ENCODE data around the gene SLC9A4. TPM values are rescaled to one million over a fixed set of nuclear protein-coding genes. Genes with fewer than 3 reads are reported as not detected.

SLC9A4 gene, protein sequence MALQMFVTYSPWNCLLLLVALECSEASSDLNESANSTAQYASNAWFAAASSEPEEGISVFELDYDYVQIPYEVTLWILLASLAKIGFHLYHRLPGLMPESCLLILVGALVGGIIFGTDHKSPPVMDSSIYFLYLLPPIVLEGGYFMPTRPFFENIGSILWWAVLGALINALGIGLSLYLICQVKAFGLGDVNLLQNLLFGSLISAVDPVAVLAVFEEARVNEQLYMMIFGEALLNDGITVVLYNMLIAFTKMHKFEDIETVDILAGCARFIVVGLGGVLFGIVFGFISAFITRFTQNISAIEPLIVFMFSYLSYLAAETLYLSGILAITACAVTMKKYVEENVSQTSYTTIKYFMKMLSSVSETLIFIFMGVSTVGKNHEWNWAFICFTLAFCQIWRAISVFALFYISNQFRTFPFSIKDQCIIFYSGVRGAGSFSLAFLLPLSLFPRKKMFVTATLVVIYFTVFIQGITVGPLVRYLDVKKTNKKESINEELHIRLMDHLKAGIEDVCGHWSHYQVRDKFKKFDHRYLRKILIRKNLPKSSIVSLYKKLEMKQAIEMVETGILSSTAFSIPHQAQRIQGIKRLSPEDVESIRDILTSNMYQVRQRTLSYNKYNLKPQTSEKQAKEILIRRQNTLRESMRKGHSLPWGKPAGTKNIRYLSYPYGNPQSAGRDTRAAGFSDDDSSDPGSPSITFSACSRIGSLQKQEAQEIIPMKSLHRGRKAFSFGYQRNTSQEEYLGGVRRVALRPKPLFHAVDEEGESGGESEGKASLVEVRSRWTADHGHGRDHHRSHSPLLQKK
- polyA plus RNA-seq (2011; rRNA removed) (not detected in 2 replicates), polyA minus RNA-seq (2011; rRNA and poly(A)+ RNA removed) (not detected in 2 replicates)

DNA sequence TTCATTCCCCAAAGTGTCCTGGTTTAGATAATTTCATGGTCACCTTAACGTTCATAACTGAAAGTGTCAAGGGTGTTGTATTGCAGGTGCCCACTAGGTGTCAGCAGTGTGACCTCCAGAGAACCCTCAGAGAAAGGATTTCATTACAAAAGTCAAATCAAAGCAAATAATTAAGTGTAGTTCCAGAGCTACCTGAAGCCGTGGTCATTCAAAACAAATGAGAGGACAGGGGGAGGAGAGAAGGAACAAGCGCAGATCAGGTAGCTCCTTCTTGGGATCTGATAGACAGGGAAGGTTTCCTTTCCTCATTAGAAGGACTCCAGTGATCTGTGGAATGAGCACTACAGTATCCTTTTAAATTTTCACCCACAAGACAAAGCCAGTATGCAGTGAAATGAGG is at the start of gene SLC9A4:
Gene SLC9A4, plus strand, starts transcription at position 207 of the 400 bp plus-strand sequence. CDS start 534 bp downstream, outside the sequence.
- DNase-seq (ENCODE audit: low read depth, low spot score) = no peak
- ChIA-PET POLR2A (no interaction called here), CTCF (interaction anchor here (0.5 to 6.4 kb wide), 50 partner anchors 9 to 1690 kb away, joined by 3 to 237 read pairs (median 4); no protein-coding TSS in a partner anchor)

DNA sequence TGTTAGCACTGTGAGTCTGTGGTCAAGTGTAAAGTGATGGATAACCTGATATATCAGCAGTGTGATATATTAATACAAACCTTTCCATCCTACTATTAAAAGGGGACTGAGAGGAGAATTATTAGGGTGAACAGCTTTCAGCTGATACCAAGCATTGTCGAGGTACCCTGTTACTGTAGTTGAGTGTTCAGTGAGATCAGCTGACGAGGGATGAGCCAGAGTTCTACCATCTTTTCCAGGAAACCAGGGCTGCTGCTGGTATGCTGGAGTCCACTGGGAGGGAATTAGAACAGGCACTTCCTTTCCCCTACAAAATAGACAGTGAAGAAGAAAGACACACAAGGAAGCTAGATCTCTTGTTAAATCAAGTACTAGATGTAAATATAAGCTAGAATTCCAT is 49.7 kb upstream of the SLC9A4 start:
- POLR2A ChIA-PET = no interaction called here
- no peak for DNase-seq (ENCODE audit: low read depth, low spot score)
- H3K9me3 ChIP-seq (ENCODE audit: control insufficient read depth, insufficient read depth, low read length) = no peaks in the 10 kb centered on the region
- H3K4me3 ChIP-seq (ENCODE audit: low read depth, low read length) = no peak overlapping the region
- H3K27me3 ChIP-seq (ENCODE audit: control insufficient read depth, insufficient read depth, low read length) = peaks cover 9% of the 10 kb centered on the region
- CTCF ChIA-PET = interaction anchor here (0.6 kb wide), 1 partner anchor 82 kb away, joined by 3 read pairs; no protein-coding TSS in a partner anchor
- TF ChIP-seq, protein P1, sequence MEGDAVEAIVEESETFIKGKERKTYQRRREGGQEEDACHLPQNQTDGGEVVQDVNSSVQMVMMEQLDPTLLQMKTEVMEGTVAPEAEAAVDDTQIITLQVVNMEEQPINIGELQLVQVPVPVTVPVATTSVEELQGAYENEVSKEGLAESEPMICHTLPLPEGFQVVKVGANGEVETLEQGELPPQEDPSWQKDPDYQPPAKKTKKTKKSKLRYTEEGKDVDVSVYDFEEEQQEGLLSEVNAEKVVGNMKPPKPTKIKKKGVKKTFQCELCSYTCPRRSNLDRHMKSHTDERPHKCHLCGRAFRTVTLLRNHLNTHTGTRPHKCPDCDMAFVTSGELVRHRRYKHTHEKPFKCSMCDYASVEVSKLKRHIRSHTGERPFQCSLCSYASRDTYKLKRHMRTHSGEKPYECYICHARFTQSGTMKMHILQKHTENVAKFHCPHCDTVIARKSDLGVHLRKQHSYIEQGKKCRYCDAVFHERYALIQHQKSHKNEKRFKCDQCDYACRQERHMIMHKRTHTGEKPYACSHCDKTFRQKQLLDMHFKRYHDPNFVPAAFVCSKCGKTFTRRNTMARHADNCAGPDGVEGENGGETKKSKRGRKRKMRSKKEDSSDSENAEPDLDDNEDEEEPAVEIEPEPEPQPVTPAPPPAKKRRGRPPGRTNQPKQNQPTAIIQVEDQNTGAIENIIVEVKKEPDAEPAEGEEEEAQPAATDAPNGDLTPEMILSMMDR (IDR thresholded peaks at IDR 0.05; ENCODE audit: low read depth, low read length) = no peak
- no peak overlapping the region for H3K27ac ChIP-seq (ENCODE audit: low read depth, low read length)

More for the DNA sequence above, at the start of gene SLC9A4:
- TF ChIP-seq, protein P1 (IDR thresholded peaks at IDR 0.05; ENCODE audit: low read depth, low read length) = peak; percentile 87
- no peak within 1 kb of the TSS for H3K4me3 ChIP-seq (ENCODE audit: low read depth, low read length)
- H3K9me3 ChIP-seq (ENCODE audit: control insufficient read depth, insufficient read depth, low read length) = no peaks in the 10 kb centered on the region
- H3K27me3 ChIP-seq (ENCODE audit: control insufficient read depth, insufficient read depth, low read length) = peaks cover 22% of the 10 kb centered on the region
- no peak within 1 kb of the TSS for H3K27ac ChIP-seq (ENCODE audit: low read depth, low read length)

DNA sequence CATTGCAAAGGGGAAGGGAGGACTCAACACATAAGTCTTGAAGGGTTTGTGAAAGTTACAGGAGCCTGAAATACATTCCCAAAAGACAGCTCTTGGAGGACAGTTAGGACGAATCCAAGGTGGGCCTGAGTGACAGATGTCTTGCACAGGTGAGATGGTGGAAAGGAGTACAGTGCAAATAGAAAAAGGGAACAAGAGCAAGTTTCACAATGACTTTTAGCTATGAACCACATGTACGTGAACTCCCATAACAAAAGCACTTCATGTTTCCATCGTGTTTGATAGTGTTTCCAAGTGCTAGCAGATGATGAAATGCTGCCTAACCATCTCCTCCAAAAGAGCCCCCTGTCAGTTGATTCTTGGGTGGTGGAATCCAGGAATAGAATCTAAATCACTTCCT is 48.3 kb upstream of the SLC9A4 start:
- H3K27me3 ChIP-seq (ENCODE audit: control insufficient read depth, insufficient read depth, low read length) = peaks cover 9% of the 10 kb centered on the region
- CTCF ChIA-PET = interaction anchor here (1.3 kb wide), 1 partner anchor 19 kb away, joined by 4 read pairs; no protein-coding TSS in a partner anchor

DNA sequence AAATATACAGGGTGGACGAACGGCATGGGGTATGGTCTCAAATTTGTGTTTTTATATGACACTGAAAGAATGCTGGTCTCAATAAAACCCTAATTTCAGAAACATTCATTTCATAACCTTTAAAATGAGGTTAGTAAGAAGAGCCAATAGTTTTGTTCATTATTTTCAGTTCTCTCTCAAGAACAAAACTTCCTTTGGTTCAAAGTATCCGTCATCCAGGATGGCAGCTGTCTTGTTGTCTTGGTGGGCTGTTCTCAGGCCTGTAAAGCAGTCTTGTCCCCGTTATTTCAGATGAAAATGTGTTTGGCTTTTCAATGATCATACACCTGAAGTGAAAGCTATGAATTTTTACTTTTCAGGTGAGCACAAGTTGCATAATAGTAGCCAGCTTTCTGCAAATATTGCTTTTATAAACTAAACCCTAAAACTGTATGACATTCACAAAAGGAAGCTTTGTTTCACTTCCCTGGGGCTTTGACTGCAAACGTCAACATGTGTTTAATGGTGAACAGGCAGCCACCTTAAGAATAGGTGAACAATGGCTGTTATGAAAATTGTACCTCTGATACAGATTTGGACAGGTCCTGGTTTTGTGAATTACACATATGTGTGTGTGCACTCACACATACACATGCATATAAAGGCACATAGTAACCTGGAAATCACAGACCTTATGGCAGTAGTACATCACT is 47.4 kb upstream of the SLC9A4 start:
- no peak for DNase-seq (ENCODE audit: low read depth, low spot score)
- H3K4me3 ChIP-seq (ENCODE audit: low read depth, low read length) = no peak overlapping the region
- ChIA-PET POLR2A (no interaction called here), CTCF (interaction anchor here (0.6 to 1.3 kb wide), 2 partner anchors 9 to 18 kb away, joined by 3 to 4 read pairs; no protein-coding TSS in a partner anchor)
- TF ChIP-seq, protein P1 (IDR thresholded peaks at IDR 0.05; ENCODE audit: low read depth, low read length) = no peak
- H3K9me3 ChIP-seq (ENCODE audit: control insufficient read depth, insufficient read depth, low read length) = no peaks in the 10 kb centered on the region
- H3K27ac ChIP-seq (ENCODE audit: low read depth, low read length) = no peak overlapping the region
- peaks cover 9% of the 10 kb centered on the region for H3K27me3 ChIP-seq (ENCODE audit: control insufficient read depth, insufficient read depth, low read length)

More for the DNA sequence above, 48.3 kb upstream of the SLC9A4 start:
- TF ChIP-seq, protein P1 (IDR thresholded peaks at IDR 0.05; ENCODE audit: low read depth, low read length) = no peak
- no peak for DNase-seq (ENCODE audit: low read depth, low spot score)
- Histone ChIP-seq H3K4me3 (ENCODE audit: low read depth, low read length) (no peak overlapping the region), H3K9me3 (ENCODE audit: control insufficient read depth, insufficient read depth, low read length) (no peaks in the 10 kb centered on the region), H3K27ac (ENCODE audit: low read depth, low read length) (no peak overlapping the region)
- POLR2A ChIA-PET = no interaction called here

Measured in AG04450 (cell line).